Omental fat pad (tissue), 4 donors: ENCODE results near the gene DHX58. TPM values are rescaled to one million over a fixed set of nuclear protein-coding genes. Genes with fewer than 3 reads are reported as not detected.

Source experiments
- ATAC-seq: fragments of 150-250 bp; one replicate; pipeline ENCODE4 v1.9.1; 2016; ENCODE audit warnings: mild to moderate bottlenecking, moderate library complexity; ENCODE audit not compliant: low FRiP score
- DNase-seq: peaks from one replicate; pipeline ENCODE4 v3.0.0-alpha.2; 2019; ENCODE audit warnings: low spot score
- total RNA-seq, 4 donors: library from RNA; depleted of rRNA; stranded (reverse); fragments of >200 nt; gene quantifications; one replicate each; pipeline ENCODE4 v1.1.0, GENCODE V29; 2016
- TF ChIP-seq, protein P1 (sequence below), 3 donors: fragments of 450-650 bp; IDR thresholded peaks; one replicate each; pipeline ENCODE4 v1.5.1; 2016 to 2017; ENCODE audit warnings: antibody characterized with exemption in 3 of 3, mild to moderate bottlenecking in 3 of 3, moderate library complexity in 2 of 3

Gene DHX58
- total RNA-seq, 4 donors from 2014 or later: 7.8 to 21.8 (median 10.2) TPM

DNA sequence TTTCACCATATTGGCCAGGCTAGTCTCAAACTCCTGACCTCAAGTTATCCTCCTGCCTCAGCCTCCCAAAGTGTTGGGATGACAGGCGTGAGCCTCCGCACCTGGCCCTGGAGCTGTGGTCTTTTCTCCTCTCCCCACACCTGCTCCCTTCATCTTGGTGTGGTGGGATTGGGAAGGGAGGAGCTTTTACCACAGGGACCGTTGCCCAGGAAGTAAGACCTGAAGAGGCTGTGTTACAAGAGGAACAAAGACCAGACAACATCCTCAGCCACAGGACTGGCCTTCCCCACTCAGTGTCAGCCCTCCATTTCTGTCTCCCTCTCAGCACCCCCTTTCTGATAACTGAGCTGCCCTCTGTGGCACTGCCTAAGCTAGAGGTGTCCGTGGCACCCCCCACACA, 52.7 kb downstream of the DHX58 start:
- TF ChIP-seq, protein P1, sequence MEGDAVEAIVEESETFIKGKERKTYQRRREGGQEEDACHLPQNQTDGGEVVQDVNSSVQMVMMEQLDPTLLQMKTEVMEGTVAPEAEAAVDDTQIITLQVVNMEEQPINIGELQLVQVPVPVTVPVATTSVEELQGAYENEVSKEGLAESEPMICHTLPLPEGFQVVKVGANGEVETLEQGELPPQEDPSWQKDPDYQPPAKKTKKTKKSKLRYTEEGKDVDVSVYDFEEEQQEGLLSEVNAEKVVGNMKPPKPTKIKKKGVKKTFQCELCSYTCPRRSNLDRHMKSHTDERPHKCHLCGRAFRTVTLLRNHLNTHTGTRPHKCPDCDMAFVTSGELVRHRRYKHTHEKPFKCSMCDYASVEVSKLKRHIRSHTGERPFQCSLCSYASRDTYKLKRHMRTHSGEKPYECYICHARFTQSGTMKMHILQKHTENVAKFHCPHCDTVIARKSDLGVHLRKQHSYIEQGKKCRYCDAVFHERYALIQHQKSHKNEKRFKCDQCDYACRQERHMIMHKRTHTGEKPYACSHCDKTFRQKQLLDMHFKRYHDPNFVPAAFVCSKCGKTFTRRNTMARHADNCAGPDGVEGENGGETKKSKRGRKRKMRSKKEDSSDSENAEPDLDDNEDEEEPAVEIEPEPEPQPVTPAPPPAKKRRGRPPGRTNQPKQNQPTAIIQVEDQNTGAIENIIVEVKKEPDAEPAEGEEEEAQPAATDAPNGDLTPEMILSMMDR (IDR thresholded peaks at IDR 0.05): no peak
- no peak for ATAC-seq
- no peak for DNase-seq

DNA sequence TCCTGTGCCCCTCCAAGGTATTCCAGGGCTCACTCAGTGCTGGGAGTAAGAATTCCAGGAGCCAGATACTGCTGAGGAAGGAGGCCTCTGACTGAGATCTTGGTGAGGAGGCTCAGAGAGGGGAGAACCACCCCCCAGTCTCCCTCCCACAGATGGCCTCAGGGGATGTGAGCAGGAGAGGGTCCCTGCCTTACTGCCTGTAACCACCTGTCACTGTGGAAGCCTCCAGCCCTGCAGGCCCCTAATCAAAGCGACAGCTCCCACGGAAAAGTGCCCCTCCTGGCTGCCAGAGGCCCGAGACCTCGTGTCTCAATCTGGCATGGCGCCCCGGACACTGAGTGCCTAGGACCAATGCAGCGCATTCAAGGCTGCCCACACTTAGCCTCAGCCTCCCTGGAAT, 54.5 kb downstream of the DHX58 start:
- ATAC-seq (no peak), DNase-seq (no peak)
- TF ChIP-seq, protein P1 (IDR thresholded peaks at IDR 0.05): no peak

DNA sequence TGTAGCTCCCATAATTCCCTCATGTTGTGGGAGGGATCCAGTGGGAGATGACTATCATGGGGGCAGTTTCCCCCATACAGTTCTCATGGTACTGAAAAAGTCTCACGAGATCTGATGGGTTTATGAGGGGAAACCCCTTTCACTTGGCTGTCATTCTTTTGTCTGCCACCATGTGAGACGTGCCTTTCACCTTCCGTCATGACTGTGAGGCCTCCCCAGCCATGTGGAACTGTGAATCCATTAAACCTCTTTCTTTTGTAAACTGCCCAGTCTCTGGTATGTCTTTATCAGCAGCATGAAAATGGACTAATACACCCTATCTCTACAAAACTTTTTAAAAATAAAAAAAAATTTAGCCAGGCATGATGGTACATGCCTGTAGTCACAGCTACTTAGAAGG, 55.9 kb downstream of the DHX58 start:
- ATAC-seq: no peak
- TF ChIP-seq, protein P1 (IDR thresholded peaks at IDR 0.05): no peak
- DNase-seq: no peak

DNA sequence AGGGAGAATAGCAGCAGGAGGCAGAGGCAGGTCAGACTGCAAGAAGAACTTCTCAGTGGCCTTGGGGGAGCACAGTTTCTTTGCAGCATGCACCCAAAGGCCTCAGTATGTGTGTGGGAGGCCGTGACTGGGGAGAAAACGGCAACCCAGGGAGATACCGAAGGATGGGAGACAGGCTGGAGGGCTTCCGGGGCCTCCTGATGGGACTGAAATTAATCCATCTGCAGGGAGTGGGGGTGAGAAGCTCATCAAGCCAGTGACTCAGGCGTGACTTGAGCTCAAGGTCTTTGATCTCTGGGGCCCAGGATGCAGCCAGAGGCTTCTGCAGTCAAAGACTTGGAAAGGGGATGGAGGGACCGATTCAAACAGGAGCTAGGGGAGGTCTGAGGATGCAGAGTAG, 57.0 kb downstream of the DHX58 start:
- DNase-seq (no peak), ATAC-seq (no peak)
- TF ChIP-seq, protein P1 (IDR thresholded peaks at IDR 0.05): no peak

DNA sequence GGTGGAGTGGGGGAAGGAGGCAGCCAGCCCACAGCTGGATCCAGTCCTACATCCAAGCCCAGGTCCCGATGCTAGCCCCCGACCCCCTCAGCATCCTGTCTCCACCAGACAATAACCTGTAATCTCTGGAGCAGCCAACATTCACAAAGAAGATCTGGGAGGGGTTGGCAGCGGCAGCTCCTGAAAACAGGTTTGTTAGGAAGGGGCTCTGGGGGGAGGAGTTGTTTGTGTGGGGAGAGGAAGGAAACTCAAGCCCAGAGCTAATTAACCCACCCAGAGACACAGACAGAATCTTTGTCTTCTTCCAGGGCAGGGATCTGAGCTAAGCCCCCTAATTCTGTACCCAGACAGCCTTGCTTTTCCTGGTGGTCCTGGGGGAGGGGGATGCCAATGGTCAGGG, 57.5 kb downstream of the DHX58 start:
- ATAC-seq (no peak), DNase-seq (no peak)
- TF ChIP-seq, protein P1 (IDR thresholded peaks at IDR 0.05): no peak

DNA sequence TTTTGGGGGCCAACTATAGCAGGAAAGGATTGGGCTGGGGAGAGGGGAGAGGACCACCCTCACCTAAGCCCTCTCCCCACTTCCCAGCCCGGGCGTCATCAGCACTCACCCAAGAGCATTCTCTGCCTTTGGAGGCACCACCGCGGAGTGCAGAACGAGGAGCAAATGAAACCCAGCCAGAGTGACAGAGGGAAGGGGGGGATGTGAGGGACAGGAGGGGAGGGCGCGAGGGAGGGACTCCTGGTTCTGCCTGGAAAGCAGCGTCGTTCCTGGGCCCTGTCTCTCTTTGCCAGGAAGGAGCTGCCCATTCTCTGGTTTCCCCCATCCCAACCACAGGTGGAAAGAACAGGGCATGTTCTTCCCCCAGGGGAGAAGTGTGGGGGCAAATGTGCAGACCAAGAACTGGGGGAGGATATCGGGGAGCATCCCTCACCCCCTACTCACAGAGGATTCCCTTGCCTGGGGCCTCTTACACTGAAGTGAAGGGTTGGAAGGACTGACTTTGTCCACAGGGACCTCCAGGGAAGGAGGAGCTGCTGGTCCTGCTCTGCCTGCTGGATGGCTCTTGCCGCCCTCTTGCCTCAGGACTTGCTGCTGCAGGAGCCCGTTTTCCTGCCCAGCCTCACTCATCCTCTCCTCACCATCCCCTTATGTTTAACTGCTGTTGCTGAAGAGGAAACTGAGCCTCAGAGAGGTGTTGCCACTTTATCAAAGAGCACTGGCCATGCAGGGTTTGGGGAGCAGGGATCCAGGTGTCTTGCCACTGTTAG, 58.6 kb downstream of the DHX58 start:
- DNase-seq (no peak), ATAC-seq (no peak)
- TF ChIP-seq, protein P1 (IDR thresholded peaks at IDR 0.05): no peak

DNA sequence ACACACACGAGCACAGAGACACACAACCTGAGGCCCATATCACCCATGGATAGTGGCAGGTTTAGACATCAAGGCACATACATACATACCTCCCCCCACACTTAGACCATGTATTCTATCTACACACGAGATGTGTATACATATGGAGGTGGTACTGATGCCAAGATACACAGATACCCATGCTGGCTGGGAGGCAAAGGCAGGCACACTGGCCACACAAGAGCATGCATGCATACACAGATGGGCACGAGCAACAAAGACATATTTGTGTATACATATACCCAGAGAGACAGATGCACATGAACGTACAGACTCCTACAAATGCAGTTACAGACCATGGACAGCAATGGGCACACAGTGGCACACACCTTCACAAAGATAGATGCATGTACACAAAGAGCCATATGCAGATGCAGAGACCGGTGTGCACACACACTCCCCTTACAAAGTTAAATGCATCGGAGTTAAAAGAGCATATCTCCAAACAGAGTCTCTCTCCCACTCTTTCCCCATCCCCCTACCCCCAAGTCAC, 60.1 kb downstream of the DHX58 start:
- DNase-seq (no peak), ATAC-seq (no peak)
- TF ChIP-seq, protein P1 (IDR thresholded peaks at IDR 0.05): no peak
